ENCODE data around the gene CCL28.

The CCL28 gene

DNA sequence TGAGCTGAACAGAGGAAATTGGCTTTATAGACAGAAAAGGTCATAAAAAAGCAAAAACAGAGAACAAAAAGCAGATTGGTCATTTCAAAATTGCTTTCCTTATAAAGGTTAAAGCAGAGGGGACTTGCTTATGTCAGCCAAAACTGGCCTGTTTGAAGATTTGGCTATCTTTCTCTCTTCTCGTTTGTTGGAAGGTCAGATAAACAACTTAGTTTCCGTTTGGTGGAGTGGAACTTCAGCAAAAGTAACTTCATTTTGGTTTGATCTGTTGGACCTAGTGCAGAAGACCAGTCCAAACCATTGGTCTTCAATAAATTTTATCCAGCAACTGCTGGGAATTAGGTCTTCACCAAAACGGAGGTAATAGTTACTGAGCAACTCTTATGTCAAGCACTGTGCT lies 53.9 kb downstream of the CCL28 start:
- DNase-seq: no peak

DNA sequence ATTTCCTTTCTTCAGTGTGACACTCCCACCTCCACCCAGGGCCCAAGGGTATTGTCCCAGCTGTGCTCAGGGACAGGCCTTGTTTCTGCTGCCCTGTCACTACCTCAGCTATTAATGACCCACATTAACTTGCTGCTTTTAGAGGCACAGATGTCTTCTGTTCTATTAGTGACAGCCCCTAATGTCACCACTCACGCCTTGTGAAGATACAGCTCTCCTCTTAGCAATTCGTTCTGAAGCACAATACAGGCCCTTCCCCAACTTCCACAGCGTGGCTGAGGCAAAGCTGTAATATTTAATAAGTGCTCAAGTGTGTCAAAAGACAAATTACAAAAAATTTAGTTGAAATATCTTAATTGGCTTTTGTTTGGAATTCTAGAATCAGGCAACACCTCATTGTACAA lies 54.3 kb downstream of the CCL28 start:
- no peak for DNase-seq

DNA sequence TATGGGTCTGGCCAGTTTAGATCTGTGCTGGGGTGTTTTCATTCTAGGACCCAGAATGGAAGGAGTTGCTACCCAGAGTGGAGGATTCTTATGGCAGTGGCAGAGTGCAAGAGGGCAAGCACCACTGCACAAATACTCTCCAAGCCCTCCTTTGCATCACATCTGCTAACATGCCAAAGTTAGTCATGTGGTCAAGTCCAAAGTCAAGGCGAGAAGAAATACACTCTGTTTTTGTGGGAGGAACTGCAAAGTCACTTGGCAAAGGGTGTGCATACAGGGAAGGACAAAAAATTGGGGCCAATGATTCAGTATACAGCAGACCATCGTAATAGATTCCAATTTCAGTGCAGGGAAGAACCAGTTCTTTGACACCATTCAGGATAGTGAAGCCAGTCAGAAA lies 55.1 kb downstream of the CCL28 start:
- no peak for DNase-seq

DNA sequence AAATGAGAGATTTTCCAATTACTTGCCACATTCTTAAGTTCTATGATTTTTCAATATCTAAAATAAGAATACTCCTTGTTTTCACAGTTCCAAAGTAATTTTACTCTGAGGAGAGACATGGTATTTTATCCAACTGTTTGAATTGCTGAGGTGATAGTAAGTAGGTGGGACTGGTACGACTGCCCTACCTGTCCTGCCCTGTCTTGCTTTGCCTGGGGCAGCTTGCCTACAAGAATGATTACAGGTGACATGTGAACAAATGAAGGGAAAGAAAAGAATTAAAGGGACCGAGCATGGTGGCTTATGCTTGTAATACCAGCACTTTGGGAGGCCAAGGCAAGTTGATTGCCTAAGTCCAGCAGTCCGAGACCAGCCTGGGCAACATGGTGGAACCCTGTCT lies 57.4 kb downstream of the CCL28 start:
- DNase-seq: no peak

DNA sequence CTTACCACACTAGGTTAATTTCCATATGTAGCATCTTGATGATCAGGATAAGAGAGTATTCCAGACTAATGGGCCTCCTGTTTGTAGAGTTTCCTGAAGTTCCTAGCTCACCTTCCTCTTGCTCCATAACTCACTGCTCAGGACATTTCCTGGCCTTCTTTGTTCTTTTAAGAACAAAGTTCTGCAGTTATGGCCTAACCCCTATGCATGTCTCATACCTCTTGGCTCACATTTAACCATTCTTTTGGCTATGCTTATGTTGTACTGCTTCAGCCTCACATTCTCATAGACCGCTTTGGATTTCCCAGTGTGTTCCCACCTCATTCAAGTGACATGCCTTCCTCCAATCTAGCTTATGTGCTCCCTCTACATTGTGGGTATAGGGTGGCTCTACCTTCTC lies 58.5 kb downstream of the CCL28 start:
- no peak for DNase-seq

DNA sequence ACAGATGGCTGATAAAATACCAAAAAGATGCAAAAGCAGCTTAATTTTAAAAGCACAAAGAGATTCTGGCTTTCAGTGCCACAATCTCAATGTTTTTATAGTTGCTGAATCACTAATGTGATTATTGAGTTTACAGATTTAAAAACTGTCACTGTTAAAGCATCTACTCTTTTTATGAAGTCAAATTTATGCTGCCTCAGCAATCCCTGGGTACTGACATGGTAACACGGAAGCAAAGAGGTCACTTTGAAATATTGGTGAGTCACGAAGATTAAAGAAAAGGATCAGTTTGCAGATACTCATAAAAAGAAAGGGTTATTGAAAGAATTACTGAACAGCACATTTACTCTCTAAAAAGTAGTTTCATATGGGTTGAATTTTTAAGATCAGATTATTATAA lies 59.3 kb downstream of the CCL28 start:
- DNase-seq: no peak

DNA sequence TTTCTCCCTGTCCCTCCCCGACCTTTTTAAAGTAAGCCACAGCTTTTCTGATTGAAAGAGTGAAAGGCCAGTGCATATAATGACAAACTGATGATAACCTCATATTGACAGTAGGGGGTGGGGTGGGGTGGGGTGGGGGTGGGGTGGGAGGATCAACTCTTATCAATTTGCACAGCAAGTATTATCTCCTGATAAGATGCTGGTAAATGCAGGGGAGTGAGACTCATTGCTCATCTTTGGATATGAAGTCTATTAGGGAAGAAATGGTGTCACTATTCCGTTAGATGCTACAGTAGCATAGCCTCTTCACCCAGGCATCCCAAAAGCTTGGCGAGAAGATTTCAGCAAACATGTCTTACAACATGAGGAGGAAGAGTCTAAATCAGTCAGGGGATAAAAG lies 60.1 kb downstream of the CCL28 start:
- no peak for DNase-seq

DNA sequence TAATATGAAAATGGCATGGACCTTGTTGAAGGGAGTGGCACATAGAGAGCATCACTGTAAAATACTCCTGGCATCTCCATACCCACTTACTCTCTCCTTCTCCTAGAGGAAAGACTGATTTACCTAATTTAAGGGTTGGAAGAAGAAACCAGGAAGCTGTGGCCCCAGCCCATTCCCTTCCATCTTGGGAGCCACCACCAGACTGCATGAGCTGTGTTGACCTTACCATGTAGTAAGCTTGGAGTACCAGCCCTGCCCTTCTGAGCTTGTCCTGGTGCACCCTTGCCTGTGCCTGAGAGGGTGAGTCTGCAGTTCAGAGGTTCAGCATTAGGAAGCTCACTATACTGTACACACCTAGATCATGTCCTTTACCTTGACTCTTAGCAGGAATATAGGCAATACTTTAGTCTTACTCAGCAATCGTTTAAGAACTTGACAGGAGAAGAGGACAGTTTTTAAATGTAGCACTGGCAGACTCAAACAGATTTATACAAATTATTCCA lies 63.3 kb downstream of the CCL28 start:
- no peak for DNase-seq

DNA sequence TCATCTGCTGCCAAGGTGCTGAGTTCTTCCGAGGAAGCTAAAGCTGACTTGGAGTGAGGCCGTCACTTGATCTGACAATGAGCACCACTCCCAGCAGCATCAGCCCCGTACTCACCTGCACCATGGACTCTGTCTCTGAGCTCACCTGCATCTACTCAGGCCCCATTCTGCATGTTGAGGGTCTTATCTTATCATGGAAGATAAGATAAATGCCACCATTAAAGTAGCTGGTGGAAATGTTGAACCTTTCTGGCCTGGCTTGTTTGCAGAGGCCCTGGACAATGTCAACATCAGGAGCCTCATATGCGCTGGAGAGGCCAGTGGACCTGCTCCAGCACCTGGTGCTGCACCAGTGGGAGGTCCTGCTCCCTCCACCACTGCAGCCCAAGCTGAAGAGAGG lies 64.0 kb downstream of the CCL28 start:
- no peak for DNase-seq

DNA sequence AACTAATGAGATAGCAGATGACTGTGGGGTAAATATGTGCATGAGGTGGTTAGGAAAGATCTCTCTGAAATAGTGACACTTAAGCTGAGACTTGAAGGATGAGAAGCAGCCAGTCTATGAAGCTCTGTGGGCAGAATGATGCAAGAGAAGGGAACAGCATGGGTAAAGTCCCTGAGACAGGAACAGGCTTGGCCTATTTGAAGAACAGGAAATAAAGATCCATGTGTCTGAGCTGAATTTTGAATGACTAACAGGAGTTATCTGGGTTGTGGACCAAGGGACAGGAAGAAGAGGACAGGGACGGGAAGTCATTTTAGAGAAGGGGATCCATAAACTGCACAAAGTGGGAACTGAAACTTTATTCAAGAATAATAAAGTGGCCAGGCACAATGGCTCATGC lies 73.3 kb downstream of the CCL28 start:
- no peak for DNase-seq

DNA sequence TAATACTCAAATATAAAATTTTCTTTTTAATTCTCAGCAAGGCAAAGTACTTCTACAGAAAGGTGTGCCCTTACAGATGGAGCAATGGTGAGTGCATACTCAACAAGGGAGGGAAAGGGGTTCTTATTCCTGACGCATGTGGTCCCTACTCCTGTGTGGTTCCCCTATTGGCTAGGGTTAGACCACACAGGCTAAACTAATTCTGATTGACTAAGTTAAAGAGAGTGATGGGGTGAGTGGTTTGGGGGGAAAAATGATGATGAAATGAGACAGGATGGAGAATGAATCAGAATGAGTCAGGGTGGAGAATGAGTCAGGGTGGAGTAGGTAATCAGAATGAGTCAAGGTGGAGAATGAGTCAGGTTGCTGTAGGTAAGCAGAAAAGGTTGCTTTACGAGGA lies 76.0 kb downstream of the CCL28 start:
- peak in 7 of 56 donors; percentile 7 to 61 (median 13) for DNase-seq

DNA sequence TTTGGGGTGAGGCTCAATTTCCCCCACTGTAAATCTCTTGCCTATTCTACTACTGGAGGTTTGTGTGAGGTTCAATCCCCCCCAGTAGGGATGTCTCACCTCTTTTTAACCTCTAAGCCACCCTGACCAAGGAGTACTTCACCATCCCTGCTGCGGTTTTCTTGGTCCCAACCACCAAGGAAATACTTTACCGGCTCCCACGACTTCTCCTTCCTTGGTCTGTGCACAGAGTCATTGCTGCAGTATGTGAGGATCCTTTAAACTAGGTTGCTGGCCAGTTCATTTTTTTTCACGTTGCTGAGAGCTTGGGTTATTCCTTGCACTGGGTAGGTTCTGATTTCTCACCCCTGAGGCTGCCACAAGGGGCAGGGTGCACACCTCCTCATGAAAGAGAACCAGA lies 76.5 kb downstream of the CCL28 start:
- DNase-seq: no peak

DNA sequence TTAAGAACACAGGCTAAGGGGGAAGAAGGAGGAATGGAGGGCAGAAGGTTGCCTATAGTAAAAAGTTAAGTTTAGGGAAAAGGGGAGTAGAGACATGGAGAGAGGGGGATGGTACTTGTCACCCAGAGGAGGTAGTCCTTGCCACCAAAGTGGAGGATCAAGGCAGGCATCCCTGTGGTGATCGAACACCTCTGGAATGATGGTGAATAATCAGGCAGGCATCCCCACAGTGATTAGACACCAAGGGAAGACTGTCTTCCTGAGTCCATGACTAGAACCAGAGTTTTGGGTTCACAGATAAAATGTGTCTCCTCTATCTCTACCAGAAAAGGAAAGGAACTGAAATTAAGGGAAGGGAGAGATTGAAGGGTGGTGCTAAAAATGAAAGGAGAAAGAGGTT lies 79.8 kb downstream of the CCL28 start:
- no peak for DNase-seq
